ENCODE results near the gene CSTPP1. TPM values are rescaled to one million over a fixed set of nuclear protein-coding genes. Genes with fewer than 3 reads are reported as not detected.

Gene CSTPP1
- total RNA-seq, 3 donors from 2014 or later: 31.9 to 41.1 (median 32.8) TPM

DNA sequence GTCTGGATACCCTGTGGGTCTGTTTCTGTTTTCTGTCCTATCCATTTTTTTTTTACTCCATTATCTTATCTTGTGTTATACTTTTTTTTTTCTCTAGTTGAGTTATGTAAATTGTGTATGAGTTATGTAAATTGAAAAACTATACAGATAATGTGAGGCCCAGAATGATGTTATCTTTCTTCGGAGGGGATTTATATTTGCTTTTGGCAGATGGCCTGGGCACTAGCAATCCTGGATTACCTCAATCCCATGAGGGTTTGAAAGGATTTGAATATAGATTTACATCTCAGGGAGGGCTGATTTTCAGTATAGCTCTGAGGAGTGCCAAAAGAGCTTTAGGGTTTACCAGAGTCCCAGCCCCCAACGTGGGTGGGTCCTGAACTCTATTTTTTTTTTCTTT, 71.0 kb downstream of the CSTPP1 start:
- no peak for DNase-seq
- H3K36me3 ChIP-seq (ENCODE audit: low read depth): no peaks in the 10 kb centered on the region
- ATAC-seq: no peak
- intact Hi-C loops (cut with DNase I, micrococcal nuclease): no loop called here
- H3K9me3 ChIP-seq: no peaks in the 10 kb centered on the region
- no peak overlapping the region for H3K4me3 ChIP-seq
- H3K4me1 ChIP-seq (ENCODE audit: low read depth): no peaks in the 10 kb centered on the region
- TF ChIP-seq, protein P1, sequence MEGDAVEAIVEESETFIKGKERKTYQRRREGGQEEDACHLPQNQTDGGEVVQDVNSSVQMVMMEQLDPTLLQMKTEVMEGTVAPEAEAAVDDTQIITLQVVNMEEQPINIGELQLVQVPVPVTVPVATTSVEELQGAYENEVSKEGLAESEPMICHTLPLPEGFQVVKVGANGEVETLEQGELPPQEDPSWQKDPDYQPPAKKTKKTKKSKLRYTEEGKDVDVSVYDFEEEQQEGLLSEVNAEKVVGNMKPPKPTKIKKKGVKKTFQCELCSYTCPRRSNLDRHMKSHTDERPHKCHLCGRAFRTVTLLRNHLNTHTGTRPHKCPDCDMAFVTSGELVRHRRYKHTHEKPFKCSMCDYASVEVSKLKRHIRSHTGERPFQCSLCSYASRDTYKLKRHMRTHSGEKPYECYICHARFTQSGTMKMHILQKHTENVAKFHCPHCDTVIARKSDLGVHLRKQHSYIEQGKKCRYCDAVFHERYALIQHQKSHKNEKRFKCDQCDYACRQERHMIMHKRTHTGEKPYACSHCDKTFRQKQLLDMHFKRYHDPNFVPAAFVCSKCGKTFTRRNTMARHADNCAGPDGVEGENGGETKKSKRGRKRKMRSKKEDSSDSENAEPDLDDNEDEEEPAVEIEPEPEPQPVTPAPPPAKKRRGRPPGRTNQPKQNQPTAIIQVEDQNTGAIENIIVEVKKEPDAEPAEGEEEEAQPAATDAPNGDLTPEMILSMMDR (IDR thresholded peaks at IDR 0.05): no peak

DNA sequence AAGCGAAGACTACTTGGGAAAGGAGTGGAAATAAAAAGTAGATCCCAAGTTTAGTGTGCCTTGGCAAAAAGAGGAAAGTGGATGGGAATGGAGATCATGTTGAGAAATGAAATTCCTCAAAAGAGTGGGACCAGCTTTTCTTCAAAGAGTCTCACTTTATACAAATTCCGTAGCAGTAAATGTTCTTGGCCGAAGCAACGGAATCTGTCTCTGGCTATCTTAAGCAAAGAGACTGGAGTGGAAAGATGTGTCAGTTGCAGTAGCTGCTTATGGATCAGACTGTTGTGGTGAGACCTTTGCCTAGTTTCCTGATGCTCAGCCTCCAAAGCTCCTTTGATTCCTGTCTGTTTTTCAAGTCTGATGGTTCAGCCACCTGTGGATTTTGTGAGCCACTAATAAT, 73.6 kb downstream of the CSTPP1 start:
- Histone ChIP-seq H3K4me3 (no peak overlapping the region), H3K9me3 (no peaks in the 10 kb centered on the region), H3K4me1 (ENCODE audit: low read depth) (no peaks in the 10 kb centered on the region), H3K36me3 (ENCODE audit: low read depth) (no peaks in the 10 kb centered on the region)
- TF ChIP-seq, protein P1 (IDR thresholded peaks at IDR 0.05): no peak
- ATAC-seq (no peak), DNase-seq (no peak)
- intact Hi-C loops (cut with DNase I, micrococcal nuclease): no loop called here

GRCh38 chr11:47014097-47014496, 77.5 kb downstream of the CSTPP1 start:
- no peaks in the 10 kb centered on the region for H3K36me3 ChIP-seq (ENCODE audit: low read depth)
- DNase-seq (no peak), ATAC-seq (no peak)
- no peaks in the 10 kb centered on the region for H3K9me3 ChIP-seq
- H3K4me3 ChIP-seq: no peak overlapping the region
- H3K4me1 ChIP-seq (ENCODE audit: low read depth): no peaks in the 10 kb centered on the region
- TF ChIP-seq, protein P1 (IDR thresholded peaks at IDR 0.05): no peak
- intact Hi-C loops (cut with DNase I, micrococcal nuclease): no loop called here

- no peak overlapping the region for H3K4me3 ChIP-seq
- TF ChIP-seq, protein P1 (IDR thresholded peaks at IDR 0.05): no peak
- H3K4me1 ChIP-seq (ENCODE audit: low read depth): no peaks in the 10 kb centered on the region
- H3K9me3 ChIP-seq: no peaks in the 10 kb centered on the region
- intact Hi-C loops (cut with DNase I, micrococcal nuclease): no loop called here
- DNase-seq: no peak
- no peak for ATAC-seq
- H3K36me3 ChIP-seq (ENCODE audit: low read depth): no peaks in the 10 kb centered on the region
These were observed 82.1 kb downstream of the CSTPP1 start for GRCh38 chr11:47018637-47019036.

- ATAC-seq (no peak), DNase-seq (no peak)
- TF ChIP-seq, protein P1 (IDR thresholded peaks at IDR 0.05): no peak
- H3K9me3 ChIP-seq: no peaks in the 10 kb centered on the region
- H3K4me1 ChIP-seq (ENCODE audit: low read depth): no peaks in the 10 kb centered on the region
- H3K4me3 ChIP-seq: no peak overlapping the region
- intact Hi-C loops (cut with DNase I, micrococcal nuclease): no loop called here
- H3K36me3 ChIP-seq (ENCODE audit: low read depth): no peaks in the 10 kb centered on the region
These were observed 84.4 kb downstream of the CSTPP1 start for GRCh38 chr11:47020793-47021526.

DNA sequence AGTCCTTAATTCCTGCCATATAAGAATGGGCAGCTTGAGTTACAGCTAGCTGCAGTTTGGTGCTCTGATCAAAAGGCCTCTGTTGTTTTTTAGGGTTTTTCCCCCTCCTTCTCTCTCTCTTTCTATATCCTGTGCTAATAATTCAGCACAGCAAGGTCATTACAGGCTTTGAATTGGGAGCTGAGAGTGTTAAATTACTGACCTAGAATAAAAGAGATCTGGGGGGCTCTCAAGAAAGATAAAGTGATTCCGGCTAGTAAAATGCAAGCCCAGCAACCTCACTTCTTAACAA, 84.9 kb downstream of the CSTPP1 start:
- intact Hi-C loops (cut with DNase I, micrococcal nuclease): no loop called here
- H3K4me3 ChIP-seq: no peak overlapping the region
- DNase-seq (no peak), ATAC-seq (no peak)
- no peaks in the 10 kb centered on the region for H3K36me3 ChIP-seq (ENCODE audit: low read depth)
- TF ChIP-seq, protein P1 (IDR thresholded peaks at IDR 0.05): no peak
- H3K9me3 ChIP-seq: no peaks in the 10 kb centered on the region
- no peaks in the 10 kb centered on the region for H3K4me1 ChIP-seq (ENCODE audit: low read depth)
